ENCODE measurements around the gene CHRNA4. TPM values are rescaled to one million over a fixed set of nuclear protein-coding genes. Genes with fewer than 3 reads are reported as not detected.

Gene CHRNA4
- total and polyA plus RNA-seq, 2 of the 13 experiments (the other 11 are each of a cell fraction or from before 2014, with no cell fraction given): not detected

GRCh38 chr20:63379296-63379695 is 18.1 kb upstream of the CHRNA4 start (continued):
- TF ChIP-seq, protein P1, sequence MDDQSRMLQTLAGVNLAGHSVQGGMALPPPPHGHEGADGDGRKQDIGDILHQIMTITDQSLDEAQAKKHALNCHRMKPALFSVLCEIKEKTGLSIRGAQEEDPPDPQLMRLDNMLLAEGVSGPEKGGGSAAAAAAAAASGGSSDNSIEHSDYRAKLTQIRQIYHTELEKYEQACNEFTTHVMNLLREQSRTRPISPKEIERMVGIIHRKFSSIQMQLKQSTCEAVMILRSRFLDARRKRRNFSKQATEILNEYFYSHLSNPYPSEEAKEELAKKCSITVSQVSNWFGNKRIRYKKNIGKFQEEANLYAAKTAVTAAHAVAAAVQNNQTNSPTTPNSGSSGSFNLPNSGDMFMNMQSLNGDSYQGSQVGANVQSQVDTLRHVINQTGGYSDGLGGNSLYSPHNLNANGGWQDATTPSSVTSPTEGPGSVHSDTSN (CRISPR knock-in tag; IDR thresholded peaks at IDR 0.05; ENCODE audit: borderline replicate concordance): no peak
- TF ChIP-seq NFRKB (IDR thresholded peaks at IDR 0.05): no peak
- no peak for TF ChIP-seq ZNF414 (CRISPR knock-in tag; IDR thresholded peaks at IDR 0.05)
- TF ChIP-seq SNRNP70 (IDR thresholded peaks at IDR 0.05; ENCODE audit: low read depth, low read length): no peak
- no peak for TF ChIP-seq ZNF468 (CRISPR knock-in tag; IDR thresholded peaks at IDR 0.05)
- TF ChIP-seq, protein P2, sequence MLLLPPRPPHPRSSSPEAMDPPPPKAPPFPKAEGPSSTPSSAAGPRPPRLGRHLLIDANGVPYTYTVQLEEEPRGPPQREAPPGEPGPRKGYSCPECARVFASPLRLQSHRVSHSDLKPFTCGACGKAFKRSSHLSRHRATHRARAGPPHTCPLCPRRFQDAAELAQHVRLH (CRISPR knock-in tag; IDR thresholded peaks at IDR 0.05; ENCODE audit: borderline replicate concordance, low read depth): no peak
- no peak for TF ChIP-seq ZNF607 (CRISPR knock-in tag; IDR thresholded peaks at IDR 0.05; ENCODE audit: borderline replicate concordance)
- no peak for TF ChIP-seq FOSL2 (CRISPR knock-in tag; IDR thresholded peaks at IDR 0.05)
- no peak for TF ChIP-seq ZNF747 (CRISPR knock-in tag; IDR thresholded peaks at IDR 0.05; ENCODE audit: borderline replicate concordance)
- TF ChIP-seq ZMAT5 (CRISPR knock-in tag; IDR thresholded peaks at IDR 0.05; ENCODE audit: borderline replicate concordance, low read depth): no peak

GRCh38 chr20:63378626-63379025 is 17.5 kb upstream of the CHRNA4 start:
- FAIRE-seq (no peak), ATAC-seq (0 out of 3 replicates have a peak, but pooled peaks have one; percentile 10), DNase-seq (ENCODE audit: low spot score) (no peak)
- Histone ChIP-seq H3K9me3 (ENCODE audit: low read length) (no peaks in the 10 kb centered on the region), H3K4me2 (ENCODE audit: low read depth, low read length) (no peak overlapping the region), H3K9ac (ENCODE audit: insufficient read depth, low read depth, low read length) (no peak overlapping the region), H2AFZ (ENCODE audit: low read length) (no peak overlapping the region), H3K27me3 (ENCODE audit: control insufficient read depth in 1 of 2, insufficient read depth in 2 of 2, low read length in 2 of 2) (peaks cover 5 to 41% of the 10 kb centered on the region in 2 experiments; a peak in 4 of 5 replicates), H3K27ac (ENCODE audit: extremely low read length, insufficient read depth, low read length) (no peak overlapping the region), H3K4me3 (replicated peaks in 1 of 3; ENCODE audit: insufficient read depth in 1 of 3, low read depth in 2 of 3, low read length in 3 of 3) (no peak overlapping the region), H3K79me2 (ENCODE audit: insufficient read depth, low read length) (no peaks in the 10 kb centered on the region), H3K4me1 (ENCODE audit: insufficient read depth, low read length) (peaks cover 39% of the 10 kb centered on the region), H3K36me3 (replicated peaks in 1 of 2; ENCODE audit: control insufficient read depth in 1 of 2, insufficient read depth in 2 of 2, low read length in 2 of 2) (no peaks in the 10 kb centered on the region), H4K20me1 (ENCODE audit: insufficient read depth, low read length) (peaks cover 11% of the 10 kb centered on the region; the same call in 1 of the 2 replicates)
- WGBS (ENCODE audit: low lambda C conversion rate): 32% methylated on average over 12 of the region's 12 CpGs
- POLR2A ChIA-PET: interaction anchor here (0.6 to 1.8 kb wide), 3 partner anchors 11 to 69 kb away, joined by 3 to 7 read pairs (median 4); no protein-coding TSS in a partner anchor
- CTCF ChIA-PET (ENCODE audit: low intra/inter-chr PET ratio, low total read pairs): interaction anchor here (3.9 kb wide), 1 partner anchor 68 kb away, joined by 18 read pairs; no protein-coding TSS in a partner anchor
- in situ Hi-C loops (cut with HindIII; ENCODE audit: extremely low pct_ligation_motif_present, low pct_unique_long_range_greater_than_20kb): no loop called here
- intact Hi-C loops (cut with micrococcal nuclease; ENCODE audit: unreplicated experiment): no loop called here
- BruUV-seq (replicated peaks): no TSS peak
- TF ChIP-seq, protein P3, sequence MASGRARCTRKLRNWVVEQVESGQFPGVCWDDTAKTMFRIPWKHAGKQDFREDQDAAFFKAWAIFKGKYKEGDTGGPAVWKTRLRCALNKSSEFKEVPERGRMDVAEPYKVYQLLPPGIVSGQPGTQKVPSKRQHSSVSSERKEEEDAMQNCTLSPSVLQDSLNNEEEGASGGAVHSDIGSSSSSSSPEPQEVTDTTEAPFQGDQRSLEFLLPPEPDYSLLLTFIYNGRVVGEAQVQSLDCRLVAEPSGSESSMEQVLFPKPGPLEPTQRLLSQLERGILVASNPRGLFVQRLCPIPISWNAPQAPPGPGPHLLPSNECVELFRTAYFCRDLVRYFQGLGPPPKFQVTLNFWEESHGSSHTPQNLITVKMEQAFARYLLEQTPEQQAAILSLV (CRISPR knock-in tag; IDR thresholded peaks at IDR 0.05; ENCODE audit: borderline replicate concordance): 0 out of 2 replicates have a peak, but pooled peaks have one; percentile 51
- 0 out of 2 replicates have a peak, but pooled peaks have one; percentile 21 for TF ChIP-seq BCL6 (CRISPR knock-in tag; IDR thresholded peaks at IDR 0.05)
- 0 out of 2 replicates have a peak, but pooled peaks have one; percentile 30 for TF ChIP-seq JUND (CRISPR knock-in tag; IDR thresholded peaks at IDR 0.05)
- TF ChIP-seq ZBTB49 (CRISPR knock-in tag; IDR thresholded peaks at IDR 0.05; ENCODE audit: borderline replicate concordance): peak; percentile 87; the same call in 1 of the 2 replicates
- 0 out of 2 replicates have a peak, but pooled peaks have one; percentile 33 for TF ChIP-seq SRY (CRISPR knock-in tag; IDR thresholded peaks at IDR 0.05)
- TF ChIP-seq ZNF367 (CRISPR knock-in tag; IDR thresholded peaks at IDR 0.05; ENCODE audit: borderline replicate concordance): no peak
- TF ChIP-seq MEF2D (CRISPR knock-in tag; IDR thresholded peaks at IDR 0.05): 0 out of 2 replicates have a peak, but pooled peaks have one; percentile 41
